GM21423 (cell line): ENCODE data around the gene NAALADL2.

Experiments
- ATAC-seq: cut with Tn5 transposase; IDR thresholded peaks from one replicate; pipeline ENCODE4 v1.9.1; 2021; ENCODE audit warnings: mild to moderate bottlenecking, moderate library complexity; ENCODE audit not compliant: unreplicated experiment

Gene NAALADL2

GRCh38 chr3:174884776-174885568 is 25.8 kb downstream of the NAALADL2 start:
- no peak for ATAC-seq

- no peak for ATAC-seq
These were observed 32.5 kb downstream of the NAALADL2 start for GRCh38 chr3:174891524-174892203.

GRCh38 chr3:174907027-174907426 is 47.9 kb downstream of the NAALADL2 start:
- ATAC-seq, result no peak

- no peak for ATAC-seq
These were observed 48.7 kb downstream of the NAALADL2 start for GRCh38 chr3:174907628-174908407.

GRCh38 chr3:174931473-174932353 is 72.6 kb downstream of the NAALADL2 start:
- ATAC-seq, result no peak

GRCh38 chr3:174936590-174936989 is 77.5 kb downstream of the NAALADL2 start:
- ATAC-seq, result no peak

- no peak for ATAC-seq
These were observed 78.3 kb downstream of the NAALADL2 start for GRCh38 chr3:174937478-174937877.

GRCh38 chr3:174938102-174938501 is 79.0 kb downstream of the NAALADL2 start:
- ATAC-seq, result no peak

GRCh38 chr3:174940151-174940550 is 81.0 kb downstream of the NAALADL2 start:
- no peak for ATAC-seq

- no peak for ATAC-seq
These were observed 86.1 kb downstream of the NAALADL2 start for GRCh38 chr3:174945276-174945675.

- ATAC-seq, result no peak
These were observed 86.8 kb downstream of the NAALADL2 start for GRCh38 chr3:174945951-174946350.

- ATAC-seq, result no peak
These were observed 90.4 kb downstream of the NAALADL2 start for GRCh38 chr3:174949523-174949922.

- no peak for ATAC-seq
These were observed 91.9 kb downstream of the NAALADL2 start for GRCh38 chr3:174951034-174951433.

GRCh38 chr3:174951498-174952005 is 92.4 kb downstream of the NAALADL2 start:
- ATAC-seq, result no peak

GRCh38 chr3:174953068-174953467 is 93.9 kb downstream of the NAALADL2 start:
- no peak for ATAC-seq

GRCh38 chr3:174955513-174956016 is 96.4 kb downstream of the NAALADL2 start:
- ATAC-seq, result no peak

- no peak for ATAC-seq
These were observed 97.9 kb downstream of the NAALADL2 start for GRCh38 chr3:174957081-174957480.

GRCh38 chr3:174957551-174958001 is 98.4 kb downstream of the NAALADL2 start:
- ATAC-seq, result no peak

GRCh38 chr3:174958671-174959328 is 99.7 kb downstream of the NAALADL2 start:
- no peak for ATAC-seq
